Stomach (tissue), 4 donors: Measurements from ENCODE around the gene YPEL4.

ENCODE experiments used
- CTCF ChIP-seq, 7 experiments: fragments of 450-650 bp in 4 of 7; fragments of 200-600 bp in 3 of 7; sonication (generic) in 3 of 7; IDR thresholded peaks; one replicate each; pipeline ENCODE4 v1.5.1; 2016 to 2019; ENCODE audit warnings: antibody characterized with exemption in 7 of 7, control low read depth in 2 of 7, mild to moderate bottlenecking in 1 of 7
- EP300 ChIP-seq: sonication (generic); formaldehyde crosslinking; IDR thresholded peaks from one replicate; pipeline ENCODE4 v1.6.1; 2017; ENCODE audit warnings: antibody characterized with exemption
- POLR2AphosphoS5 ChIP-seq, 3 donors: sonication (generic); formaldehyde crosslinking; IDR thresholded peaks; one replicate each; pipeline ENCODE4 v1.6.1; 2016; ENCODE audit warnings: antibody characterized with exemption in 3 of 3

- TF ChIP-seq CTCF (IDR thresholded peaks at IDR 0.05), result no peak
- TF ChIP-seq POLR2AphosphoS5 (IDR thresholded peaks at IDR 0.05), result peak in 2 of 3 donors; percentile 16 to 20
- no peak for TF ChIP-seq EP300
Observed at GRCh38 chr11:57667117-57667735, 17.5 kb upstream of the YPEL4 start.
